Lower leg skin (tissue), 3 donors: ENCODE results near the gene DFFA.

Experiments
- POLR2A ChIP-seq, 2 donors: fragments of 450-650 bp; IDR thresholded peaks; one replicate each; pipeline ENCODE4 v1.6.1; 2016 to 2017; ENCODE audit warnings: antibody characterized with exemption in 2 of 2, mild to moderate bottlenecking in 1 of 2, moderate library complexity in 1 of 2
- TF ChIP-seq, protein P1 (sequence below), 3 donors: fragments of 450-650 bp; IDR thresholded peaks; one replicate each; pipeline ENCODE4 v1.5.1; 2016; ENCODE audit warnings: antibody characterized with exemption in 3 of 3, mild to moderate bottlenecking in 3 of 3, moderate library complexity in 2 of 3

DNA sequence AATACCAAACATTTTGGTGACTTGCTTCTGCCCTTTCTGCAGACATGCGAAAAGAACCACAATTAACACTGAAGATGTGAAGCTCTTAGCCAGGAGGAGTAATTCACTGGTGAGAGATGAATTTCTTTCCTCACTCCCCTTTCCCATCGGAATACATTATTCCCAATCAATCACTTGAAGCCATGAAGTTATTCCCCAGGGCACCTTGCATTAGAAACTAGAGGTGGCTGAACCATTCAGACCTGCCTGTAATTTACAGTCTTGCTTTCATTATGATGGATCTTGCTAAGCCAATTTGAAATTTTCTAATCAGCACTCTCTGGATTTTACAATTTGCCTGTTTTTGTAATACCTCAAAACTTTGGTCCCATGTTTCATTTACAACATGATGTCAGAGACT, 32.0 kb downstream of the DFFA start:
- TF ChIP-seq, protein P1, sequence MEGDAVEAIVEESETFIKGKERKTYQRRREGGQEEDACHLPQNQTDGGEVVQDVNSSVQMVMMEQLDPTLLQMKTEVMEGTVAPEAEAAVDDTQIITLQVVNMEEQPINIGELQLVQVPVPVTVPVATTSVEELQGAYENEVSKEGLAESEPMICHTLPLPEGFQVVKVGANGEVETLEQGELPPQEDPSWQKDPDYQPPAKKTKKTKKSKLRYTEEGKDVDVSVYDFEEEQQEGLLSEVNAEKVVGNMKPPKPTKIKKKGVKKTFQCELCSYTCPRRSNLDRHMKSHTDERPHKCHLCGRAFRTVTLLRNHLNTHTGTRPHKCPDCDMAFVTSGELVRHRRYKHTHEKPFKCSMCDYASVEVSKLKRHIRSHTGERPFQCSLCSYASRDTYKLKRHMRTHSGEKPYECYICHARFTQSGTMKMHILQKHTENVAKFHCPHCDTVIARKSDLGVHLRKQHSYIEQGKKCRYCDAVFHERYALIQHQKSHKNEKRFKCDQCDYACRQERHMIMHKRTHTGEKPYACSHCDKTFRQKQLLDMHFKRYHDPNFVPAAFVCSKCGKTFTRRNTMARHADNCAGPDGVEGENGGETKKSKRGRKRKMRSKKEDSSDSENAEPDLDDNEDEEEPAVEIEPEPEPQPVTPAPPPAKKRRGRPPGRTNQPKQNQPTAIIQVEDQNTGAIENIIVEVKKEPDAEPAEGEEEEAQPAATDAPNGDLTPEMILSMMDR (IDR thresholded peaks at IDR 0.05) = no peak
- no peak for TF ChIP-seq POLR2A (IDR thresholded peaks at IDR 0.05)
